Endodermal cell (in vitro differentiated cells): ENCODE measurements around the gene CDH4. TPM values are rescaled to one million over a fixed set of nuclear protein-coding genes. Genes with fewer than 3 reads are reported as not detected.

ENCODE experiments used
- DNase-seq: peaks from one replicate; pipeline ENCODE4 v3.0.0-alpha.2; 2017
- H3K27ac ChIP-seq: 2 replicates; pipeline ENCODE4 v1.5.1; 2013; ENCODE audit warnings: mild to moderate bottlenecking, low read depth, low read length, moderate library complexity
- H3K27me3 ChIP-seq: 2 replicates; pipeline ENCODE4 v1.6.1; 2013; ENCODE audit warnings: mild to moderate bottlenecking, low read length, moderate library complexity; ENCODE audit not compliant: insufficient read depth, control insufficient read depth, poor library complexity, severe bottlenecking
- H3K36me3 ChIP-seq: 2 replicates; pipeline ENCODE4 v1.7.0; 2013; ENCODE audit warnings: mild to moderate bottlenecking, low read length, moderate library complexity; ENCODE audit not compliant: control insufficient read depth, insufficient read depth
- H3K4me1 ChIP-seq: one replicate; pipeline ENCODE4 v1.7.0; 2013; ENCODE audit warnings: low read length; ENCODE audit not compliant: control insufficient read depth, insufficient read depth
- H3K4me3 ChIP-seq: 2 replicates; pipeline ENCODE4 v1.5.1; 2013; ENCODE audit warnings: mild to moderate bottlenecking, low read length, moderate library complexity
- H3K9ac ChIP-seq: 2 replicates; pipeline ENCODE4 v1.6.1; 2013; ENCODE audit warnings: mild to moderate bottlenecking, low read length, moderate library complexity; ENCODE audit not compliant: poor library complexity, severe bottlenecking; ENCODE audit errors: extremely low read depth
- H3K9me3 ChIP-seq: 2 replicates; pipeline ENCODE4 v1.6.1; 2013; ENCODE audit warnings: mild to moderate bottlenecking, low read length, moderate library complexity; ENCODE audit not compliant: control insufficient read depth
- H3K27ac Mint-ChIP-seq: 2 replicates; pipeline ENCODE4 v1.8.0; 2020; ENCODE audit warnings: mixed read lengths
- H3K27me3 Mint-ChIP-seq: 2 replicates; pipeline ENCODE4 v1.8.0; 2021; ENCODE audit warnings: mild to moderate bottlenecking, mixed read lengths; ENCODE audit not compliant: insufficient read depth
- H3K36me3 Mint-ChIP-seq: 2 replicates; pipeline ENCODE4 v1.8.0; 2020; ENCODE audit warnings: low read depth, mixed read lengths
- H3K4me1 Mint-ChIP-seq: 2 replicates; pipeline ENCODE4 v1.8.0; 2020; ENCODE audit warnings: mixed read lengths
- H3K4me3 Mint-ChIP-seq: 2 replicates; pipeline ENCODE4 v1.8.0; 2020; ENCODE audit warnings: mild to moderate bottlenecking, moderate library complexity, mixed read lengths
- H3K9me3 Mint-ChIP-seq: 2 replicates; pipeline ENCODE4 v1.8.0; 2020; ENCODE audit warnings: mild to moderate bottlenecking, mixed read lengths
- CTCF ChIP-seq: fragments of 200-600 bp; sonication (generic); conservative IDR thresholded peaks from 2 replicates; pipeline ENCODE4 v1.5.0; 2021; ENCODE audit warnings: antibody characterized with exemption, mild to moderate bottlenecking
- WGBS, 2 experiments: methylation state at CpG; one replicate each; pipeline versions ENCODE4 v1.1.5 to v1.1.7; 2013; ENCODE audit warnings: missing lambda C conversion rate in 2 of 2, mixed read lengths in 1 of 2; ENCODE audit not compliant: insufficient coverage in 1 of 2, insufficient read length in 1 of 2; 5-methylcytosine and 5-hydroxymethylcytosine counted together
- total RNA-seq, 2 donors: library from RNA; stranded (reverse); fragmentation: NEBNext Ultra II Directional in 1 of 2; extraction: Animal tissue kit (Norgen Biotek cat#: 25700) in 1 of 2; gene quantifications; 2 replicates in 1 of 2; 3 replicates in 1 of 2; pipeline ENCODE4 v1.2.1, GENCODE V29; 2021

The CDH4 gene
- total RNA-seq, 2 donors from 2014 or later, result 1.8 to 5.8 TPM

DNA sequence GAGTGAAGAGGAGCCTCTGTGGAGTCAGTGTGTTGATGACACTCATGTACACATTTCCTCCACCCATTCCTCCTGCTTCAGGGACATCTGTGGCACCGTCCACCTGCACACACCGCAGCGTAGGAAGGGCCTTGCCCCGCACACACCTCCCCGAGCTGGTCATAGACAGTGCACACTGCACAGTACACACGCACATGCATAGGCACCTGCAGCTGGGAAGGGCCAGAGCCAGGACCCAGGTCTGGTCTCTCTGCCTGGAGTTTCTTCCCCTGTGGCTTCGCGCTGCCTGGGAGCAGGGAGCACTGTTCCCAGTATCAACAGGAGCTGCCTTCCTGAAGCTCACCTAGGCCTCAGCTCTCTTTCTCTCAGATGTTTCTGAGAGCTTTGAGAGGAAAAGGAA is 473.1 kb downstream of the CDH4 start:
- no peak overlapping the region for H3K27ac Mint-ChIP-seq
- no peaks in the 10 kb centered on the region for H3K9me3 Mint-ChIP-seq
- Histone ChIP-seq H3K9ac (no peak overlapping the region), H3K9me3 (no peaks in the 10 kb centered on the region), H3K27ac (no peak overlapping the region), H3K4me3 (no peak overlapping the region), H3K27me3 (no peaks in the 10 kb centered on the region), H3K4me1 (no peaks in the 10 kb centered on the region), H3K36me3 (no peaks in the 10 kb centered on the region)
- 95 to 97% methylated on average over 7 to 8 of the region's 8 CpGs for WGBS, 2 experiments
- no peaks in the 10 kb centered on the region for H3K36me3 Mint-ChIP-seq
- no peak for DNase-seq
- no peak for TF ChIP-seq CTCF
- no peaks in the 10 kb centered on the region for H3K4me1 Mint-ChIP-seq
- H3K4me3 Mint-ChIP-seq, result no peak overlapping the region
- H3K27me3 Mint-ChIP-seq, result peaks cover 8% of the 10 kb centered on the region

DNA sequence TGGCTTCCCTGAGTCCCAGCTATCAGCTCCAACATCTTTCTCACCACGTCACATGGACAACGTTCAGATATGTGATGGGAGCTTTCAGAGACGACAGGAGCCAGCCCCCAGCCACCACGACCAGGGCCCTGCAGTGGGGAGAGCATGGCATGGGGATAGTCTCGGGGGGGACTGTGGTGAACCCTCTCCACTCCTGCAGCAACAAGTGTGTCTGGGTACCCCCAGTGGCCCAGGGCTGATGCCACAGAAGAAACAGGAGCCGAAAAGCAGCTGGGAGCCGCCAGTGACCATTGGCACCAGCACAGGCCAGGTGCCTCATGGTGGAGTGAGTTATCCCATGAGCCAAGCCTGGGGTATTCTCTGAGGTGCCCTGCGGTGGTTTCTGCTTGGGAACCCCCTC is 473.9 kb downstream of the CDH4 start:
- Histone ChIP-seq H3K9me3 (no peaks in the 10 kb centered on the region), H3K4me1 (no peaks in the 10 kb centered on the region), H3K9ac (no peak overlapping the region), H3K27ac (no peak overlapping the region), H3K27me3 (no peaks in the 10 kb centered on the region), H3K4me3 (no peak overlapping the region), H3K36me3 (no peaks in the 10 kb centered on the region)
- no peak for TF ChIP-seq CTCF
- DNase-seq, result no peak
- 85 to 92% methylated on average over 4 to 8 of the region's 8 CpGs for whole genome bisulfite sequencing, 2 experiments
- Mint-ChIP-seq H3K27me3 (peaks cover 8% of the 10 kb centered on the region), H3K9me3 (no peaks in the 10 kb centered on the region), H3K27ac (no peak overlapping the region), H3K4me1 (no peaks in the 10 kb centered on the region), H3K36me3 (no peaks in the 10 kb centered on the region), H3K4me3 (no peak overlapping the region)

DNA sequence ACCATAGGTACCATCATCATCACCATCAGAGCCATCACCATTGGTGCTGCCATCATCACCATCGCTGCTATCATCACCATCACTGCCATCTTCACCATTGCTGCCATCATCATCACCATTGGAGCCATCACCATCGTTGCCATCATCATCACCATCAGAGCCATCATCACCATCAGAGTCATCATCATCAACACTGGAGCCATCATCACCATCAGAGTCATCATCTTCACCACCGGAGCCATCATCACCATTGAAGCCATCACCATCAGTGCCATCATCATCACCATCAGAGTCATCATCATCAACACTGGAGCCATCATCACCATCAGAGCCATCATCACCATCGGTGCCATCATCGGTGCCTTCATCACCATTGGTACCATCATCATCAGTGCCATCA is 474.9 kb downstream of the CDH4 start:
- Mint-ChIP-seq H3K27me3 (peaks cover 10% of the 10 kb centered on the region), H3K4me1 (no peaks in the 10 kb centered on the region), H3K9me3 (no peaks in the 10 kb centered on the region), H3K36me3 (no peaks in the 10 kb centered on the region), H3K27ac (no peak overlapping the region), H3K4me3 (no peak overlapping the region)
- Histone ChIP-seq H3K4me1 (no peaks in the 10 kb centered on the region), H3K36me3 (no peaks in the 10 kb centered on the region), H3K4me3 (no peak overlapping the region), H3K9ac (no peak overlapping the region), H3K27ac (no peak overlapping the region), H3K27me3 (no peaks in the 10 kb centered on the region), H3K9me3 (no peaks in the 10 kb centered on the region)
- no peak for TF ChIP-seq CTCF
- no peak for DNase-seq
- WGBS, 2 experiments, result 92 to 93% methylated on average over 5 of the region's 5 CpGs
